Chondrocyte (in vitro differentiated cells): ENCODE data around the gene GPAT3. TPM values are rescaled to one million over a fixed set of nuclear protein-coding genes. Genes with fewer than 3 reads are reported as not detected.
A peak's percentile ranks its signal among the peaks of the same experiment; 100 is the strongest.
"Not testable (repeated sequence)": the region's sequence is repeated elsewhere in the genome, so short reads cannot be mapped to it uniquely, and the experiment has no call there.

Experiments
- DNase-seq: peaks from one replicate; pipeline ENCODE4 v3.0.0; 2021; ENCODE audit warnings: mixed read lengths, low spot score
- H3K27ac Mint-ChIP-seq: one replicate; pipeline ENCODE4 v1.8.0; 2021; ENCODE audit warnings: mild to moderate bottlenecking, moderate library complexity, mixed read lengths; ENCODE audit not compliant: unreplicated experiment
- H3K27me3 Mint-ChIP-seq: 2 replicates; pipeline ENCODE4 v1.8.0; 2021; ENCODE audit warnings: low read depth, mixed read lengths
- H3K36me3 Mint-ChIP-seq: 2 replicates; pipeline ENCODE4 v1.8.0; 2021; ENCODE audit warnings: low read depth, mixed read lengths
- H3K4me1 Mint-ChIP-seq: 2 replicates; pipeline ENCODE4 v1.8.0; 2021; ENCODE audit warnings: low read depth, mild to moderate bottlenecking, mixed read lengths
- H3K4me3 Mint-ChIP-seq: one replicate; pipeline ENCODE4 v1.8.0; 2021; ENCODE audit warnings: mild to moderate bottlenecking, moderate library complexity, mixed read lengths; ENCODE audit not compliant: unreplicated experiment
- H3K9me3 Mint-ChIP-seq: 2 replicates; pipeline ENCODE4 v1.8.0; 2021; ENCODE audit warnings: low read depth, mixed read lengths
- total RNA-seq: library from RNA; stranded (reverse); gene quantifications from 3 replicates; pipeline ENCODE4 v1.2.1, GENCODE V29; 2021
- TF ChIP-seq, protein P1 (sequence below): fragments of 200-600 bp; sonication (generic); IDR thresholded peaks from 2 replicates; pipeline ENCODE4 v1.5.0; 2021; ENCODE audit warnings: antibody characterized with exemption, mild to moderate bottlenecking, moderate library complexity

Gene GPAT3
- total RNA-seq, 1 donor from 2014 or later = 0.07 TPM

DNA sequence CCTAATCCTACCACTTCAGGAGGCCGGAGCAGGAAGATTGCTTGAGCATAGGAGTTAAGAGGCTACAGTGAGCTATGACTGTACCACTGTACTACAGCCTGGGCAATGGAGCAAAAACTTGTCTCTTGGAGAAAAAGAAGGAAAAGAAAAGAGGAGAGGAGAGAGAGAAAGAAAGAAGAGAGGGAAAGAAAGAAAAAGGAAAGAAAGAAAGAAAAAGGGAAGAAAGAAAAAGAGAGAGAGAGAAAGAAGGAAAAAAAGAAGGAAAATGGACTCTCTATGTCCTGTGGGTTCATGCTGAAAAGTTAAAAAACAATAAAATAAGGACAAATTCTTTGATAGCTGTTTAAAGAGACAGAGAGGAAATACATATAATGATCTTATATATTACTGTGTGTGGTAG, 37.7 kb upstream of the GPAT3 start:
- TF ChIP-seq, protein P1, sequence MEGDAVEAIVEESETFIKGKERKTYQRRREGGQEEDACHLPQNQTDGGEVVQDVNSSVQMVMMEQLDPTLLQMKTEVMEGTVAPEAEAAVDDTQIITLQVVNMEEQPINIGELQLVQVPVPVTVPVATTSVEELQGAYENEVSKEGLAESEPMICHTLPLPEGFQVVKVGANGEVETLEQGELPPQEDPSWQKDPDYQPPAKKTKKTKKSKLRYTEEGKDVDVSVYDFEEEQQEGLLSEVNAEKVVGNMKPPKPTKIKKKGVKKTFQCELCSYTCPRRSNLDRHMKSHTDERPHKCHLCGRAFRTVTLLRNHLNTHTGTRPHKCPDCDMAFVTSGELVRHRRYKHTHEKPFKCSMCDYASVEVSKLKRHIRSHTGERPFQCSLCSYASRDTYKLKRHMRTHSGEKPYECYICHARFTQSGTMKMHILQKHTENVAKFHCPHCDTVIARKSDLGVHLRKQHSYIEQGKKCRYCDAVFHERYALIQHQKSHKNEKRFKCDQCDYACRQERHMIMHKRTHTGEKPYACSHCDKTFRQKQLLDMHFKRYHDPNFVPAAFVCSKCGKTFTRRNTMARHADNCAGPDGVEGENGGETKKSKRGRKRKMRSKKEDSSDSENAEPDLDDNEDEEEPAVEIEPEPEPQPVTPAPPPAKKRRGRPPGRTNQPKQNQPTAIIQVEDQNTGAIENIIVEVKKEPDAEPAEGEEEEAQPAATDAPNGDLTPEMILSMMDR = no peak
- no peaks in the 10 kb centered on the region for H3K36me3 Mint-ChIP-seq
- no peak for DNase-seq
- no peak overlapping the region for H3K27ac Mint-ChIP-seq
- no peak overlapping the region for H3K4me3 Mint-ChIP-seq
- H3K27me3 Mint-ChIP-seq = peaks cover 5% of the 10 kb centered on the region
- H3K4me1 Mint-ChIP-seq = no peaks in the 10 kb centered on the region
- no peaks in the 10 kb centered on the region for H3K9me3 Mint-ChIP-seq

GRCh38 chr4:83501671-83502070, 34.2 kb upstream of the GPAT3 start:
- not testable (repeated sequence) for DNase-seq, H3K9me3 Mint-ChIP-seq, H3K36me3 Mint-ChIP-seq, H3K4me1 Mint-ChIP-seq, H3K27ac Mint-ChIP-seq, H3K27me3 Mint-ChIP-seq, H3K4me3 Mint-ChIP-seq

DNA sequence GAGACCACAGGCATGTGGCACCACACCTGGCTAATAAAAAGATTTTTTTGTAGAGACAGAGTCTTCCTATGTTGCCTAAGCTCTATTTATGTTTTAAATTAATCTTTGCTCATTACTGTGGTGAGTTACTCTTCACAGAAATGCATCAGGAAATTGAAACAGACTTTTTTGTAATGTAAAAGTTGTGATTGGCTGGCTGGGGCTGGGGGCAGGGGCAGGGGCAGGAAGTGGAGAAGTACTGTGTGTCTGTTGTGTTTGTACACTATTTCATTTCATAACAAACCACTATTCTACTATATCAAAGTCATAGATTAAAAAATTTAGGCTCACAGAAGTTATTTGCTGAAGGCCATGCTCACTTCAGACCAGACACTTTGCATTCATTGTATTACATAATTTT, 31.9 kb upstream of the GPAT3 start:
- Mint-ChIP-seq H3K4me3 (no peak overlapping the region), H3K36me3 (no peaks in the 10 kb centered on the region), H3K9me3 (no peaks in the 10 kb centered on the region), H3K4me1 (no peaks in the 10 kb centered on the region), H3K27me3 (no peaks in the 10 kb centered on the region), H3K27ac (no peak overlapping the region)
- TF ChIP-seq, protein P1 = no peak
- DNase-seq = no peak

DNA sequence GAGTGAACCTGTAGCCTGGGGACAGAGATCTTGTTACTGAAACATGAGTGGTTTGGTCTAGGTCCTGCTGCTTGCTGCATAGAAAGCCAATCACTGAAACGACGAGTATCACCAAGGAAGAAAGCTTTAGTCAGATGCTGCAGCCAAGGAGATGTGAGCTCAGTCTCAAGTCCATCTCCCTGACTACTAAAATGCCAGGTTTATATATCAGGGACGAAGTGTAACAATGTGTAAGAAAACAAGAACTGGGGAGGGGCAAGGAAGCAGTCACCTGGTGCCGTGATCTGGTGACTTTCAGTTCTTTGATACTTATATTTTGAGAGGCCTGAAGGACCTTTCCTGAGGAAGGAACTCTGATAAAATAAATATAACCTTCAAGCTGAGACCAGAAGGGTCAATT, 31.4 kb upstream of the GPAT3 start:
- H3K27me3 Mint-ChIP-seq = no peaks in the 10 kb centered on the region
- H3K36me3 Mint-ChIP-seq = no peaks in the 10 kb centered on the region
- TF ChIP-seq, protein P1 = no peak
- H3K9me3 Mint-ChIP-seq = no peaks in the 10 kb centered on the region
- DNase-seq = no peak
- H3K27ac Mint-ChIP-seq = no peak overlapping the region
- no peaks in the 10 kb centered on the region for H3K4me1 Mint-ChIP-seq
- H3K4me3 Mint-ChIP-seq = no peak overlapping the region

- H3K27ac Mint-ChIP-seq = no peak overlapping the region
- H3K4me1 Mint-ChIP-seq = no peaks in the 10 kb centered on the region
- DNase-seq = no peak
- no peaks in the 10 kb centered on the region for H3K27me3 Mint-ChIP-seq
- no peak overlapping the region for H3K4me3 Mint-ChIP-seq
- no peaks in the 10 kb centered on the region for H3K9me3 Mint-ChIP-seq
- H3K36me3 Mint-ChIP-seq = no peaks in the 10 kb centered on the region
- TF ChIP-seq, protein P1 = no peak
These were observed 30.9 kb upstream of the GPAT3 start for GRCh38 chr4:83504996-83505395.

DNA sequence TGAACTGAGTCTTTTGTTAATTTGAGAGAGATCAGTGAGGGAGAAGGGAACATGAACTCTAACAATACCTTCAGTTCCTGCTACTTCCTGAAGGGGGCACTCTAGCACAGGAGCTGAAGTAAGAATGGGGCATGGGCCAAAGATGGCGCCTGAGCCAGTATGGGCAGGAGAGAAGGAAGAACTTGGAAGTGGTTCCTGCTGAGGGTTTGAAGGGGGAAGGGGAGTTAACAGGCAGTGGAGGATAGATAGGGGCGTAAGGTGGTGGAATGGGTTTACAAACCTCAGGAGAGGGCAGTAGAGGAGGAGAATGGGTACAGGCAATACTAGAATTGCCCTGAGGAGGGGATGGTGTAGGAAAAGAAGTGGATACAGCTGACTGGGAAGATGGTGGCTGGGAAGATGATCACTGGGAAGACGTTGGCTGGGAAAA, 26.7 kb upstream of the GPAT3 start:
- H3K36me3 Mint-ChIP-seq, H3K4me3 Mint-ChIP-seq, H3K27me3 Mint-ChIP-seq, H3K9me3 Mint-ChIP-seq, H3K27ac Mint-ChIP-seq, H3K4me1 Mint-ChIP-seq, DNase-seq: not testable (repeated sequence)
- TF ChIP-seq, protein P1 = peak; percentile 74
